ENCODE measurements around the gene B3GALT6.
"Not testable (repeated sequence)": the region's sequence is repeated elsewhere in the genome, so short reads cannot be mapped to it uniquely, and the experiment has no call there.

The B3GALT6 gene

GRCh38 chr1:1244192-1244811 is 12.3 kb downstream of the B3GALT6 start:
- no peak for DNase-seq (ENCODE audit: low read depth in 2 of 2)

- DNase-seq (ENCODE audit: low read depth in 2 of 2) = no peak
Measured at GRCh38 chr1:1245178-1245816, 13.3 kb downstream of the B3GALT6 start.

- no peak for DNase-seq (ENCODE audit: low read depth in 2 of 2)
Measured at GRCh38 chr1:1245817-1246576, 14.0 kb downstream of the B3GALT6 start.

- no peak for DNase-seq (ENCODE audit: low read depth in 2 of 2)
Measured at GRCh38 chr1:1246577-1247340, 14.7 kb downstream of the B3GALT6 start, which contains the start of gene C1QTNF12. Gene C1QTNF12 (minus strand): TSS chr1:1246722. CDS start chr1:1246690, 32 bp downstream.

- no peak for DNase-seq (ENCODE audit: low read depth in 2 of 2)
Measured at GRCh38 chr1:1247341-1247913, 15.4 kb downstream of the B3GALT6 start.

- DNase-seq (ENCODE audit: low read depth in 2 of 2) = not testable (repeated sequence)
Measured at GRCh38 chr1:1248009-1248913, 16.2 kb downstream of the B3GALT6 start.

GRCh38 chr1:1250786-1251284 is 18.8 kb downstream of the B3GALT6 start:
- DNase-seq (ENCODE audit: low read depth in 2 of 2) = peak; percentile 41 to 69

- no peak for DNase-seq (ENCODE audit: low read depth in 2 of 2)
Measured at GRCh38 chr1:1253314-1253713, 21.3 kb downstream of the B3GALT6 start.

- no peak for DNase-seq (ENCODE audit: low read depth in 2 of 2)
Measured at GRCh38 chr1:1253972-1254666, 22.1 kb downstream of the B3GALT6 start.

- no peak for DNase-seq (ENCODE audit: low read depth in 2 of 2)
Measured at GRCh38 chr1:1254667-1254998, 22.6 kb downstream of the B3GALT6 start.

- DNase-seq (ENCODE audit: low read depth in 2 of 2) = no peak
Measured at GRCh38 chr1:1255078-1255477, 23.0 kb downstream of the B3GALT6 start.

- no peak for DNase-seq (ENCODE audit: low read depth in 2 of 2)
Measured at GRCh38 chr1:1255611-1256010, 23.6 kb downstream of the B3GALT6 start.

GRCh38 chr1:1256956-1257871 is 25.2 kb downstream of the B3GALT6 start:
- DNase-seq (ENCODE audit: low read depth in 2 of 2) = no peak

- no peak for DNase-seq (ENCODE audit: low read depth in 2 of 2)
Measured at GRCh38 chr1:1259119-1259488, 27.1 kb downstream of the B3GALT6 start.

- no peak for DNase-seq (ENCODE audit: low read depth in 2 of 2)
Measured at GRCh38 chr1:1259540-1259939, 27.5 kb downstream of the B3GALT6 start.

GRCh38 chr1:1259951-1260600 is 28.0 kb downstream of the B3GALT6 start:
- DNase-seq (ENCODE audit: low read depth in 2 of 2) = no peak

- DNase-seq (ENCODE audit: low read depth in 2 of 2) = no peak
Measured at GRCh38 chr1:1260843-1261560, 29.0 kb downstream of the B3GALT6 start.

GRCh38 chr1:1262071-1262470 is 30.0 kb downstream of the B3GALT6 start:
- DNase-seq (ENCODE audit: low read depth in 2 of 2) = no peak
